Measurements from ENCODE around the gene BDNF.

Gene BDNF

GRCh38 chr11:27625347-27625912, 74.8 kb downstream of the BDNF start:
- DNase-seq: no peak

- DNase-seq: no peak
These were observed 76.2 kb downstream of the BDNF start for GRCh38 chr11:27623945-27624523.

- DNase-seq: no peak
These were observed 77.5 kb downstream of the BDNF start for GRCh38 chr11:27622541-27623300.

GRCh38 chr11:27621405-27622161, 78.7 kb downstream of the BDNF start:
- no peak for DNase-seq

GRCh38 chr11:27619763-27620335, 80.4 kb downstream of the BDNF start:
- no peak for DNase-seq

GRCh38 chr11:27619039-27619574, 81.1 kb downstream of the BDNF start:
- DNase-seq: no peak

- DNase-seq: no peak
These were observed 81.9 kb downstream of the BDNF start for GRCh38 chr11:27618281-27618915.

- DNase-seq: no peak
These were observed 83.5 kb downstream of the BDNF start for GRCh38 chr11:27616711-27617110.

GRCh38 chr11:27615833-27616232, 84.4 kb downstream of the BDNF start:
- DNase-seq: no peak

- no peak for DNase-seq
These were observed 86.2 kb downstream of the BDNF start for GRCh38 chr11:27614092-27614491.

- no peak for DNase-seq
These were observed 87.0 kb downstream of the BDNF start for GRCh38 chr11:27612932-27613880.

- DNase-seq: no peak
These were observed 88.3 kb downstream of the BDNF start for GRCh38 chr11:27611947-27612455.

GRCh38 chr11:27611390-27611789, 88.9 kb downstream of the BDNF start:
- DNase-seq: no peak

GRCh38 chr11:27610946-27611345, 89.3 kb downstream of the BDNF start:
- no peak for DNase-seq

- no peak for DNase-seq
These were observed 90.0 kb downstream of the BDNF start for GRCh38 chr11:27610280-27610679.

- no peak for DNase-seq
These were observed 91.3 kb downstream of the BDNF start for GRCh38 chr11:27608951-27609350.

GRCh38 chr11:27605422-27605821, 94.8 kb downstream of the BDNF start:
- DNase-seq: no peak

Measured in left hindlimb (tissue), 1 donor.